Hepatocyte (in vitro differentiated cells): ENCODE measurements around the gene HGD.

Experiments
- CTCF ChIP-seq: fragments of 200-600 bp; sonication (generic); IDR thresholded peaks from 2 replicates; pipeline ENCODE4 v1.5.1; 2016; ENCODE audit warnings: antibody characterized with exemption, mild to moderate bottlenecking; ENCODE audit not compliant: poor library complexity
- EZH2 ChIP-seq: fragments of 200-600 bp; sonication (generic); IDR thresholded peaks from 2 replicates; pipeline ENCODE4 v1.6.1; 2016; ENCODE audit warnings: antibody characterized with exemption, mild to moderate bottlenecking, borderline replicate concordance
- EZH2phosphoT487 ChIP-seq: fragments of 200-600 bp; sonication (generic); IDR thresholded peaks from one replicate; pipeline ENCODE4 v1.6.1; 2018; ENCODE audit warnings: antibody characterized with exemption, mild to moderate bottlenecking, low read depth, moderate library complexity; ENCODE audit not compliant: unreplicated experiment, severe bottlenecking

- TF ChIP-seq CTCF (no peak), EZH2 (no peak), EZH2phosphoT487 (no peak)
Observed at GRCh38 chr3:120726791-120727190, 44.8 kb upstream of the HGD start.
